Peyer's patch (tissue), 4 donors: Measurements from ENCODE around the gene ASPHD1.

ENCODE experiments used
- POLR2A ChIP-seq, 2 donors: fragments of 450-650 bp; IDR thresholded peaks; one replicate each; pipeline ENCODE4 v1.5.1; 2017; ENCODE audit warnings: antibody characterized with exemption in 2 of 2, mild to moderate bottlenecking in 2 of 2, moderate library complexity in 2 of 2
- TF ChIP-seq, protein P1 (sequence below), 6 experiments: fragments of 450-650 bp in 4 of 6; fragments of 200-600 bp in 2 of 6; sonication (generic) in 1 of 6; IDR thresholded peaks; one replicate each; pipeline ENCODE4 v1.5.1; 2017 to 2019; ENCODE audit warnings: antibody characterized with exemption in 6 of 6, mild to moderate bottlenecking in 3 of 6, moderate library complexity in 1 of 6

DNA sequence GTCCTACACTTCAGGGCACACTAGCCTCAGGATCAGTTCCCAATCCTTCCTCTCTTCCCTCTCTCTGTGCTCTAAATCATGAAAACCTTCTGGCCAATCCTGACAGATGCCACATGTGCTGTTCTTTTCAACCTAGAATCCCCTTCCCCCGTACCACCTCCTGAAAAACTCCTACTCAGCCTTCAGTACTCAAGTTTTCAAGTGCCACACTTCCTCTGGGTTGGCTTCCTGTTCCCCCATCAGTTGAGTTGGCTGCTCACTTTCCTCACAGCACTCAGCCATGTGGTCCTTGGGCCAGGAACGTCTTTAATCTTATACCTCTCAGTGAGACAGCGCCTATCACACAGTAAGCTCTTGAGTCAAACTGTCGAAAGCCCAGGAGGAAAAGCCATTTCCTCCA lies 3.3 kb downstream of the ASPHD1 start:
- TF ChIP-seq, protein P1, sequence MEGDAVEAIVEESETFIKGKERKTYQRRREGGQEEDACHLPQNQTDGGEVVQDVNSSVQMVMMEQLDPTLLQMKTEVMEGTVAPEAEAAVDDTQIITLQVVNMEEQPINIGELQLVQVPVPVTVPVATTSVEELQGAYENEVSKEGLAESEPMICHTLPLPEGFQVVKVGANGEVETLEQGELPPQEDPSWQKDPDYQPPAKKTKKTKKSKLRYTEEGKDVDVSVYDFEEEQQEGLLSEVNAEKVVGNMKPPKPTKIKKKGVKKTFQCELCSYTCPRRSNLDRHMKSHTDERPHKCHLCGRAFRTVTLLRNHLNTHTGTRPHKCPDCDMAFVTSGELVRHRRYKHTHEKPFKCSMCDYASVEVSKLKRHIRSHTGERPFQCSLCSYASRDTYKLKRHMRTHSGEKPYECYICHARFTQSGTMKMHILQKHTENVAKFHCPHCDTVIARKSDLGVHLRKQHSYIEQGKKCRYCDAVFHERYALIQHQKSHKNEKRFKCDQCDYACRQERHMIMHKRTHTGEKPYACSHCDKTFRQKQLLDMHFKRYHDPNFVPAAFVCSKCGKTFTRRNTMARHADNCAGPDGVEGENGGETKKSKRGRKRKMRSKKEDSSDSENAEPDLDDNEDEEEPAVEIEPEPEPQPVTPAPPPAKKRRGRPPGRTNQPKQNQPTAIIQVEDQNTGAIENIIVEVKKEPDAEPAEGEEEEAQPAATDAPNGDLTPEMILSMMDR (IDR thresholded peaks at IDR 0.05), result no peak
- no peak for TF ChIP-seq POLR2A (IDR thresholded peaks at IDR 0.05)
